GM12892 (cell line): Measurements from ENCODE around the gene FOXO3.

Experiments used
- DNase-seq: peaks from one replicate; pipeline ENCODE4 v3.0.0; 2011; ENCODE audit not compliant: insufficient read length
- FAIRE-seq: peaks from 2 replicates; lab custom pipeline; 2011; peaks lifted over from hg19 to GRCh38; lab: Jason Lieb, UNC
- POLR2A ChIP-seq: IDR thresholded peaks from 2 replicates; pipeline ENCODE4 v1.6.1; 2011; ENCODE audit warnings: low read depth, low read length, control low read depth
- POLR2AphosphoS5 ChIP-seq: IDR thresholded peaks from 2 replicates; pipeline ENCODE4 v1.6.1; 2011; ENCODE audit warnings: low read depth, low read length, control low read depth
- TAF1 ChIP-seq: IDR thresholded peaks from 2 replicates; pipeline ENCODE4 v1.6.1; 2011; ENCODE audit warnings: low read depth, mild to moderate bottlenecking, control low read depth, low read length, borderline replicate concordance

Gene FOXO3

GRCh38 chr6:108581237-108581931 is 20.7 kb downstream of the FOXO3 start:
- FAIRE-seq: no peak
- TF ChIP-seq POLR2A: no peak
- TF ChIP-seq POLR2AphosphoS5: no peak
- no peak for TF ChIP-seq TAF1
- no peak for DNase-seq

- TF ChIP-seq TAF1 (no peak), POLR2AphosphoS5 (no peak), POLR2A (no peak)
- DNase-seq (no peak), FAIRE-seq (no peak)
Observed at GRCh38 chr6:108581932-108582475, 21.3 kb downstream of the FOXO3 start.

GRCh38 chr6:108582618-108583017 is 21.9 kb downstream of the FOXO3 start:
- no peak for DNase-seq
- FAIRE-seq: no peak
- TF ChIP-seq TAF1: no peak
- no peak for TF ChIP-seq POLR2A
- no peak for TF ChIP-seq POLR2AphosphoS5

- no peak for FAIRE-seq
- no peak for DNase-seq
- TF ChIP-seq POLR2A (no peak), POLR2AphosphoS5 (no peak), TAF1 (no peak)
Observed at GRCh38 chr6:108584323-108584722, 23.6 kb downstream of the FOXO3 start.

GRCh38 chr6:108585359-108585758 is 24.6 kb downstream of the FOXO3 start:
- DNase-seq: no peak
- no peak for TF ChIP-seq POLR2AphosphoS5
- TF ChIP-seq TAF1: no peak
- no peak for TF ChIP-seq POLR2A
- no peak for FAIRE-seq

- peak; percentile 60 for FAIRE-seq
- no peak for DNase-seq
- TF ChIP-seq POLR2A: no peak
- no peak for TF ChIP-seq POLR2AphosphoS5
- TF ChIP-seq TAF1: no peak
Observed at GRCh38 chr6:108585921-108586536, 25.3 kb downstream of the FOXO3 start.

GRCh38 chr6:108587258-108588059 is 26.7 kb downstream of the FOXO3 start:
- DNase-seq (no peak), FAIRE-seq (no peak)
- TF ChIP-seq TAF1: no peak
- no peak for TF ChIP-seq POLR2A
- no peak for TF ChIP-seq POLR2AphosphoS5

GRCh38 chr6:108588586-108588985 is 27.9 kb downstream of the FOXO3 start:
- no peak for TF ChIP-seq POLR2A
- TF ChIP-seq POLR2AphosphoS5: no peak
- FAIRE-seq (peak; percentile 24), DNase-seq (no peak)

GRCh38 chr6:108589244-108589791 is 28.6 kb downstream of the FOXO3 start:
- TF ChIP-seq POLR2AphosphoS5 (no peak), POLR2A (no peak), TAF1 (no peak)
- DNase-seq: no peak
- peak; percentile 54 for FAIRE-seq

- FAIRE-seq (no peak), DNase-seq (no peak)
- no peak for TF ChIP-seq TAF1
- no peak for TF ChIP-seq POLR2AphosphoS5
- no peak for TF ChIP-seq POLR2A
Observed at GRCh38 chr6:108591040-108591816, 30.5 kb downstream of the FOXO3 start.
